OCI-LY3 (cell line): ENCODE data around the gene TRIM2.

Source experiments
- H2AFZ ChIP-seq: fragments of 200-600, 300-600 bp; shearing (Covaris generic); 2 replicates; pipeline ENCODE4 v1.6.0; 2014; ENCODE audit warnings: antibody characterized with exemption, low read depth, low read length
- H3K27ac ChIP-seq: fragments of 200-600, 300-600 bp; sonication (generic); 2 replicates; pipeline ENCODE4 v1.5.1; 2014; ENCODE audit warnings: mild to moderate bottlenecking, low read length, moderate library complexity, mixed read lengths
- H3K27me3 ChIP-seq: fragments of 200-600, 300-600 bp; sonication (generic); 2 replicates; pipeline ENCODE4 v1.6.1; 2014; ENCODE audit warnings: low read depth, low read length, mixed read lengths
- H3K36me3 ChIP-seq: fragments of 200-600, 300-600 bp; sonication (generic); replicated peaks from 2 replicates; pipeline ENCODE3; 2014; ENCODE audit warnings: low read depth, low read length, mixed read lengths
- H3K4me1 ChIP-seq: fragments of 300-600, 200-600 bp; sonication (generic); 2 replicates; pipeline ENCODE4 v1.6.1; 2014; ENCODE audit warnings: low read length, mixed read lengths
- H3K4me2 ChIP-seq: fragments of 200-600, 300-600 bp; sonication (generic); 2 replicates; pipeline ENCODE4 v1.6.1; 2014; ENCODE audit warnings: low read length, mixed read lengths
- H3K4me3 ChIP-seq: fragments of 300-600, 200-600 bp; sonication (generic); 2 replicates; pipeline ENCODE4 v1.5.1; 2014; ENCODE audit warnings: antibody characterized with exemption, mild to moderate bottlenecking, low read length, moderate library complexity
- H3K79me2 ChIP-seq: fragments of 300-600, 200-600 bp; shearing (Covaris generic); 2 replicates; pipeline ENCODE4 v1.6.1; 2014; ENCODE audit warnings: mild to moderate bottlenecking, low read length, mixed read lengths
- H3K9ac ChIP-seq: fragments of 300-600, 200-600 bp; shearing (Covaris generic); 2 replicates; pipeline ENCODE4 v1.6.0; 2014; ENCODE audit warnings: mild to moderate bottlenecking, low read length, moderate library complexity
- H3K9me3 ChIP-seq: fragments of 200-600, 300-600 bp; shearing (Covaris generic); 2 replicates; pipeline ENCODE4 v1.6.1; 2014; ENCODE audit warnings: low read length, mixed read lengths; ENCODE audit not compliant: insufficient read depth
- H4K20me1 ChIP-seq: fragments of 200-600, 300-600 bp; sonication (generic); 2 replicates; pipeline ENCODE4 v1.6.1; 2016; ENCODE audit warnings: low read length, mixed read lengths; ENCODE audit not compliant: insufficient read depth
- EZH2phosphoT487 ChIP-seq: fragments of 200-600 bp; shearing (Covaris generic); IDR thresholded peaks from 2 replicates; pipeline ENCODE4 v1.6.1; 2018; ENCODE audit warnings: antibody characterized with exemption, mixed run types, low read depth
- TF ChIP-seq, protein P1 (sequence below): fragments of 200-600, 300-600 bp; sonication (generic); IDR thresholded peaks from 2 replicates; pipeline ENCODE4 v1.5.1; 2014; ENCODE audit warnings: antibody characterized with exemption, low read length, low read depth

Gene TRIM2

DNA sequence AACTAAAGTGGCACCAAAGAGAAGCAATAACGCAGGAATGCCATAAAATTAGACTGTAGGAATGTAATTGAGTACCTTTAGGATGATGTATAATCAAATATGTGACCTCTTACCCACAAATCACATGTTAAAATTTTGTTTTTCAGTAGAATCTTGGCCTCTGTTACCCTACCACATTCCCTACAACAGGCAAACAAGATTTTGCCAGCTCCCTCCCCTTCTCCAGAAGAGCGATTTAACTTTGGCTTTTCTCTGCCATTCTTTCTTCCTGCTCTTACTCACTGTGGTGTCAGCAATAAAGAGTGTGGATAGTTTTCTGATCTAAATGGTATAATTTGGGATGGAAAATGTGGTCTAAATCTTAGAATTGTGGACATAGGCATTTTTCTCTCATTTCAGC lies 57.2 kb downstream of the TRIM2 start:
- H3K79me2 ChIP-seq = peaks cover 6% of the 10 kb centered on the region; the same call in 1 of the 2 replicates
- H3K36me3 ChIP-seq = peaks cover 12% of the 10 kb centered on the region
- H3K9me3 ChIP-seq = peaks cover 9% of the 10 kb centered on the region
- H2AFZ ChIP-seq = no peak overlapping the region
- peaks cover 18% of the 10 kb centered on the region; the same call in 1 of the 2 replicates for H4K20me1 ChIP-seq
- H3K9ac ChIP-seq = no peak overlapping the region
- 0 out of 2 replicates have a peak, but pooled peaks cover 3% of the 10 kb centered on the region for H3K27me3 ChIP-seq
- H3K4me1 ChIP-seq = peaks cover 17% of the 10 kb centered on the region
- no peak overlapping the region for H3K27ac ChIP-seq
- H3K4me3 ChIP-seq = no peak overlapping the region
- no peak for TF ChIP-seq EZH2phosphoT487
- TF ChIP-seq, protein P1, sequence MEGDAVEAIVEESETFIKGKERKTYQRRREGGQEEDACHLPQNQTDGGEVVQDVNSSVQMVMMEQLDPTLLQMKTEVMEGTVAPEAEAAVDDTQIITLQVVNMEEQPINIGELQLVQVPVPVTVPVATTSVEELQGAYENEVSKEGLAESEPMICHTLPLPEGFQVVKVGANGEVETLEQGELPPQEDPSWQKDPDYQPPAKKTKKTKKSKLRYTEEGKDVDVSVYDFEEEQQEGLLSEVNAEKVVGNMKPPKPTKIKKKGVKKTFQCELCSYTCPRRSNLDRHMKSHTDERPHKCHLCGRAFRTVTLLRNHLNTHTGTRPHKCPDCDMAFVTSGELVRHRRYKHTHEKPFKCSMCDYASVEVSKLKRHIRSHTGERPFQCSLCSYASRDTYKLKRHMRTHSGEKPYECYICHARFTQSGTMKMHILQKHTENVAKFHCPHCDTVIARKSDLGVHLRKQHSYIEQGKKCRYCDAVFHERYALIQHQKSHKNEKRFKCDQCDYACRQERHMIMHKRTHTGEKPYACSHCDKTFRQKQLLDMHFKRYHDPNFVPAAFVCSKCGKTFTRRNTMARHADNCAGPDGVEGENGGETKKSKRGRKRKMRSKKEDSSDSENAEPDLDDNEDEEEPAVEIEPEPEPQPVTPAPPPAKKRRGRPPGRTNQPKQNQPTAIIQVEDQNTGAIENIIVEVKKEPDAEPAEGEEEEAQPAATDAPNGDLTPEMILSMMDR = no peak
- no peak overlapping the region for H3K4me2 ChIP-seq

GRCh38 chr4:153261914-153262313 lies 57.7 kb downstream of the TRIM2 start:
- Histone ChIP-seq H3K79me2 (peaks cover 6% of the 10 kb centered on the region; the same call in 1 of the 2 replicates), H3K9me3 (peaks cover 9% of the 10 kb centered on the region), H3K4me1 (peaks cover 12% of the 10 kb centered on the region), H2AFZ (no peak overlapping the region), H4K20me1 (peaks cover 14% of the 10 kb centered on the region; the same call in 1 of the 2 replicates), H3K9ac (no peak overlapping the region), H3K4me2 (no peak overlapping the region), H3K27me3 (0 out of 2 replicates have a peak, but pooled peaks cover 3% of the 10 kb centered on the region), H3K36me3 (peaks cover 12% of the 10 kb centered on the region), H3K27ac (no peak overlapping the region), H3K4me3 (no peak overlapping the region)
- no peak for TF ChIP-seq EZH2phosphoT487
- TF ChIP-seq, protein P1 = no peak

DNA sequence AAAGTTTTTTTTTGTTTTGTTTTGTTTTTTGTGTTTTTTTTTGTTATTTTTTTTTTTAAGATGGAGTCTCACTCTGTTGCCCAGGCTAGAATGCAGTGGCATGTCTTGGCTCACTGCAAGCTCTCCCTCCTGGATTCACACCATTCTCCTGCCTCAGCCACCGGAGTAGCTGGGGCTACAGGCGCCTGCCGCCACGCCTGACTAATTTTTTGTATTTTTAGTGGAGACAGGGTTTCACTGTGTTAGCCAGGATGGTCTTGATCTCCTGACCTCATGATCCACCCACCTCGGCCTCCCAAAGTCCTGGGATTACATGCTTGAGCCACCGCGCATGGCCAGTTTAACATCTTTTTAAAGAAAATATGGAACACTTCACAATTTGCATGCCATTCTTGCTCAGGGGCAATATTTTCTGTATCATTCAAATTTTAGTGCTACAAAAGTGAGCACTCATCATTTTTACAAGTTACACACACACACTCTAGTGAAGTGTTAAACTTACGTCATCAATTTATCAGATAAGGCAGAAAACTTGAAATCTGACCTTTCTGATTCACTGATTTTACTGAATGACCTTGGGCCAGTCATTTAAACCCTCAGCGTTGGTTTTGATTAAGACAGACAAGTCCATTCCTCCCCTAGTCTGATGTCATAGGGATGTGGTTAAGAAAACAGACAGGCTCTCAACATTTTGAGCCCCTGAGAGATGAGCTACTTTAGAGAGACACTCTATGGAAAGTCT lies 61.2 kb downstream of the TRIM2 start:
- Histone ChIP-seq H3K79me2 (no peaks in the 10 kb centered on the region), H4K20me1 (no peaks in the 10 kb centered on the region), H3K9ac (no peak overlapping the region), H3K9me3 (peaks cover 9% of the 10 kb centered on the region), H2AFZ (no peak overlapping the region), H3K27ac (no peak overlapping the region), H3K4me2 (no peak overlapping the region), H3K4me3 (no peak overlapping the region), H3K36me3 (peaks cover 12% of the 10 kb centered on the region), H3K27me3 (no peaks in the 10 kb centered on the region), H3K4me1 (no peaks in the 10 kb centered on the region)
- TF ChIP-seq, protein P1 = no peak
- no peak for TF ChIP-seq EZH2phosphoT487

DNA sequence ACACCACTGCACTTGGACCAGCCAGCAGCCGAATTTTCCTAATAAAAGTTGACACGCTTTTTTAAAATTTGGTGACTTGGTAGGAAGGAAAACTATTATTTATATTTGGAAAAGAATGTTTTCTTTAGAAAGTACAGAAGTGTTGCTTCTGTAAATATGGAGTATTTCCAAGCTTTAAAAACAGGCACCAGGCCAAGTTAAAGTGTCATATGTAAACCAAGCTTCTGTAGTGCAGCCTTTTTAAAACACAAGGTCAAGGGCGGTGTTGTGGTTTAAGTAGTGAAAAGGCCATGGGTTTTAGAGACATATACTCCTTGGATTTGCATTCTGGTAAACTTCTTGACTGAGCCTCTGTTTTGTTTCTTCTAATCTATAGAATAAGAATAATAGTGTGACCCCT lies 62.7 kb downstream of the TRIM2 start:
- peaks cover 4% of the 10 kb centered on the region for H3K36me3 ChIP-seq
- H3K27me3 ChIP-seq = no peaks in the 10 kb centered on the region
- H3K79me2 ChIP-seq = no peaks in the 10 kb centered on the region
- H4K20me1 ChIP-seq = no peaks in the 10 kb centered on the region
- H2AFZ ChIP-seq = no peak overlapping the region
- H3K4me1 ChIP-seq = no peaks in the 10 kb centered on the region
- TF ChIP-seq EZH2phosphoT487 = no peak
- TF ChIP-seq, protein P1 = no peak
- H3K9ac ChIP-seq = no peak overlapping the region
- no peak overlapping the region for H3K27ac ChIP-seq
- no peak overlapping the region for H3K4me2 ChIP-seq
- no peak overlapping the region for H3K4me3 ChIP-seq
- peaks cover 2% of the 10 kb centered on the region; the same call in 1 of the 2 replicates for H3K9me3 ChIP-seq
